NCI-H128 (cell line): ENCODE results near the gene UPK3BL2.
"Not testable (repeated sequence)": the region's sequence is repeated elsewhere in the genome, so short reads cannot be mapped to it uniquely, and the experiment has no call there.

Source experiments
- DNase-seq: peaks from one replicate; lab custom pipeline; 2025; ENCODE audit not compliant: unreplicated experiment; lab: John Stamatoyannopoulos, UW

UPK3BL2 gene, protein sequence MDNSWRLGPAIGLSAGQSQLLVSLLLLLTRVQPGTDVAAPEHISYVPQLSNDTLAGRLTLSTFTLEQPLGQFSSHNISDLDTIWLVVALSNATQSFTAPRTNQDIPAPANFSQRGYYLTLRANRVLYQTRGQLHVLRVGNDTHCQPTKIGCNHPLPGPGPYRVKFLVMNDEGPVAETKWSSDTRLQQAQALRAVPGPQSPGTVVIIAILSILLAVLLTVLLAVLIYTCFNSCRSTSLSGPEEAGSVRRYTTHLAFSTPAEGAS

GRCh38 chr7:102543596-102543995 is at the start of gene UPK3BL2:
TSS of gene UPK3BL2 (minus strand) at chr7:102543696. CDS start at chr7:102543636, 60 bp downstream.
- DNase-seq = not testable (repeated sequence)

GRCh38 chr7:102592477-102593019 is 49.1 kb upstream of the UPK3BL2 start:
- DNase-seq = not testable (repeated sequence)

DNA sequence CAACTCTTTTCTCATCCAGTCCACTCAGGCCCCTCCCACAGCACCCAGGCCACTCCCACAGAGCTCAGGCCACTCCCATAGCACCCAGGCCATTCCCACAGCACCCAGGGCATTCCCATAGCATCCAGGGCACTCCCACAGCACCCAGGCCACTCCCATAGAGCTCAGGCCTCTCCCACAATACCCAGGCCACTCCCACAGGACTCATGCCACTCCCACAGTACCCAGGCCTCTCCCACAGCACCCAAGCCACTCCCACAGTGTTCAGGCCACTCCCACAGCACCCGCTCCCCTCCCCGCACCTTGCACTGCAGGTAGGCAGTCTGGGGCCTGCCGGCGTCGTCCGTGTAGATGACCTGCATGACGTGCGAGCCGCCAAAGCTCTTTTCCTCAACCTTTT is 46.4 kb upstream of the UPK3BL2 start:
- not testable (repeated sequence) for DNase-seq

- not testable (repeated sequence) for DNase-seq
Measured at GRCh38 chr7:102583495-102583894, 40.0 kb upstream of the UPK3BL2 start.

DNA sequence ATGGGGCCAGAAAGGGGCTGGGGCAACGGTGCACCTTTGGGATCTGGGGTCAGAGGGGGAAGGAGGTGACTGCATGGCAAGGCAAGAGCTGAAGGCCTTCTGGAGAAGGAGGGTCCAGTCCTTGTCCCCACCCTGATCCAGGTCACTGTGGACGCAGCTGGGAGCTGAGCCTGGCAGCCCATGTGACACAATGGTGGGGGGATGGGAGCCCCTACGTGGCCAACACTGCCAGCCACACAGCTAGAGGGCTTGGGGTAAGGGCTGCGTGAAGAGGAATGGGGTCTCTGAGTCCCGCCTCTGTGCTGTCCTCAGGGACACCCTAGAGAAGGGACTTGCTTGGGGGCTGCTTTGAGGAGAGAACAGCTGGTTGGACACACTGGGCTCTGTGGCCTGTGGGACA is 38.2 kb upstream of the UPK3BL2 start:
- DNase-seq = not testable (repeated sequence)

DNA sequence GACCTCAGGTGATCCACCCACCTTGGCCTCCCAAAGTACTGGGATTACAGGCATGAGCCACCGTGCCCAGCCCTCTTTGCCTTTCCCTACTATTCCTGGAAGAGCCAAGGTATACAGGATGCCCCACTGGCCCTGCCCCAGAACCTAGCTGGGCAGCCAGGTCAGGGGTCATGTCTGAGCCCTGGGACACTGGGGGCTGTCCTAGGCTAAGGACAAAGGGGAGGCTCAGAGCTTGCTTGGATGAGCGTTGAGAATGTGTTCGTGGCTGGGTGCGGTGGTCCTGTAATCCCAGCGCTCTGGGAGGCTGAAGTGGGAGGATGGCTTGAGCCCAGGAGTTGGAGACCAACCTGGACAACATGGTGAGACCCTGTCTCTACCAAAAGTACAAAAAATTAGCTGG is 35.0 kb upstream of the UPK3BL2 start:
- not testable (repeated sequence) for DNase-seq

DNA sequence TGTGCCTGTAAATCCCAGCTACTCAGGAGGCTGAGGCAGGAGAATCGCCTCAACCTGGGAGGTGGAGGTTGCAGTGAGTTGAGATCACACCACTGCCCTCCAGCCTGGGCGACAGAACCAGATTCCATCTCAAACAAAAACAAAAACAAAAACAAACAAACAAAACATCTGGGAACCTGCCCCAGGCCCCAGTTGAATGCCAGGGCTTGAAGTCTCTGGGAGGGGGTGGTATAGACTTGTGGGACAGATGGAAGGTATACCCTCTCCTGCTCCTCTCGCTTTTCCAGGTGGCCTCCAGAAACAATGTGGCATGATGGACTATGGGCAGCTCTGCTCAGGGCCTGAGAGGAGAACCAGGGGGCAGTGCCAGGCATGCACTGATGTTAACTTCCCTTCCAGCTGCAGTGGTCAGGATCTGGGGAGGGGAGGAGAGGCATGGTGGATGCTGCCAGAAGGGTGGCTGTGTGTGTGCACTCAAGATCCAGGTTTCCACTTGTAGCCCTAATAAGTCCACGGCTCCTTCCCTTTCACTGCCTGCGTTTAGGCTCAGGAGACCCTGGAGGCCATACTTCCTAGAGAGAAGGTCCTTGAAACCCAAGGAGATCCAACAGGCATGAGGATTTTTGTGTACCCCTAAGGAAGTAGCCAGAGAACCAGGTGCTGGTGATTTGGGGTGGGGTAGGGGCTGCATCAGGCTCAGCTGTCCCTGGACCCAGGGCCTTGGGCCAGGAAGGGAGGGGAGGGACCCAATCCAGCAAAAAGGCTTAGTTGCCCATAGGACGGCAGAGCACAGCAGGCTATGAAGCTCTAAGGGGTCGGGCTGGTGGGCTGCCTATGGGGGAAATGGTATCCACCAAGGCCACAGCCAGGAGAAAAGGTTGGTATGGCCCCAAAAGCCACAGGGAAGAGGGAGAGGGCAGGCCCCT is 34.1 kb upstream of the UPK3BL2 start:
- DNase-seq = not testable (repeated sequence)

DNA sequence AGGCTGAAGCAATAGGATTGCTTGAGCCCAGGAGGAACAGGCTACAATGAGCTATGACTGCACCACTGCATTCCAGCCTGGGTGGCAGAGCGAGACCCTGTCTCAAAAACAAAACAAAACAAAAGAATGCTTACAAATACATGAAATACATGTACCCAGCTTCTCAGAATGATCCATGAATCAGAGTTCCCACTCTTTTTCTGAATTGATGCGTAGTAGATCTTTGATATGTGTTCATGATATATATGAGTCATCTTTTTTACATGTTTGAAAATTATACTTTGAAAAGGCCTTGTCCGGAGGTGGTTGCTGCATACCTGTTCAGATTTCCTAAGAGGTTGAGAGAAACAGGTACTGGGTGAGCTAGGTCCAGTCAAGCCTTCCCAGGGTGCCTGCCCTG is 32.9 kb upstream of the UPK3BL2 start:
- not testable (repeated sequence) for DNase-seq

DNA sequence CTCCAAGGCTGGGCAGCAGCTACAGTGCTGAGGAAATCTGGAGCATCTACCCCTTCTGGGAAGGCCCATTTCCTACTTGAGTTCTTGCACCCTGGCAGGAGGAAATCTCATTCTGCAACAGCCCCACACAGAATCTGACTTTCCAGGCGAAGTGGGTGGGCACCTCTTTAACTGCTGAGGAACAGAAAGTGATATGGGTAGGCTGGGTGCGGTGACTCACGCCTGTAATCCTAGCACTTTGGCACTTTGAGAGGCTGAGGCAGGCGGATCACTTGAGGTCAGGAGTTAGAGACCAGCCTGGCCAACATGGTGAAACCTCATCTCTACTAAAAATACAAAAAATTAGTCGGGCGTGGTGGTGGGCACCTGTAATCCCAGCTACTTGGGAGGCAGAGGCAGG is 31.1 kb upstream of the UPK3BL2 start:
- DNase-seq = not testable (repeated sequence)

DNA sequence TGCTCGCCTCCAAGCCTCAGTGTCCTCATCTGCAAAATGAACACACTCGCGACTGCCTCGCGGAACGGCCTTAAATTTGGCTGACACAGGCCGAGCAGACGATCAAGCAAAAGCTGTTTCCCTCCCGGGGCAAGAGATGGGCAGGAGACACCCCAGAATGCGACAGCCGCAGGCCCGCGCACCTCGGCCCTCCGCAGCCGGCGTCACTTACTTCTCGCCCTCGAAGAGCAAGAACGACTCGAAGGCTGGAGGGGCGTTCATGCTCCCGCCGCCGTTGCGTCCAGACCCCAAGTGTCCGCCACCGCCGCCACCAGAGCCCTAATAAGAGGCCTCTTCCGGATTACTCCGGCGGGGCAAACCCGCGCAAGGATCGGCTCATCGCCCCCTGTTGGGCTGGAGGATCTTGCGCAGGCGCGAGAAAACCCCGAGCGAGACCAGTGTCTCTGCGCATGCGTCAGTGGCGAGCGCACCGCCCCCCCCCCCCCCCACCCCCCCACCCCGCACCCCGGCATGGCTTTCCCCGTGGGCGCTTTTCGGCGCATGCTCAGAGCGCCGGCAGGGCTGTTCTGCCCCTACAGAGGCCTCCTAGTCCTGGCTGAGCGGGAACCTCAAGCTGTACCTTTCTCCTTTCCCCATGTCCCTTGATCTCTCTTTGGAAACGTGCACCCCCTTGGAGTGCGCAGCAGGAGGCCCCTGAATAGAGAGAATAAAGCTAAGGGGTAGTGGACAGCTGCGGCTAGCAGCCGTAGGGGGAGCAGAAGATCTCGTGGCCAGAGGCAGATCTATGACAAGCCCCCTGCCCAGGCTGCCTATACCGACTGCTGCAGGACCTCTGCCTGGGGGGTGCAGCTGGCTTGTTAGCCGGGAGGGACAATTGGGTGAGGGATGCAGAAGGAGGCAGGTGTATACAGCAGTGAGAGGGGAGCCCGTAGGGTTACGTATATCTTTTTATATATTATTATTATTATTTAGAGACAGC is 29.1 kb upstream of the UPK3BL2 start, which contains the start of gene POLR2J3:
POLR2J3 (minus strand) TSS at position 323 of the 979 bp plus-strand sequence; CDS start at position 261, 62 bp downstream.
- DNase-seq = not testable (repeated sequence)

DNA sequence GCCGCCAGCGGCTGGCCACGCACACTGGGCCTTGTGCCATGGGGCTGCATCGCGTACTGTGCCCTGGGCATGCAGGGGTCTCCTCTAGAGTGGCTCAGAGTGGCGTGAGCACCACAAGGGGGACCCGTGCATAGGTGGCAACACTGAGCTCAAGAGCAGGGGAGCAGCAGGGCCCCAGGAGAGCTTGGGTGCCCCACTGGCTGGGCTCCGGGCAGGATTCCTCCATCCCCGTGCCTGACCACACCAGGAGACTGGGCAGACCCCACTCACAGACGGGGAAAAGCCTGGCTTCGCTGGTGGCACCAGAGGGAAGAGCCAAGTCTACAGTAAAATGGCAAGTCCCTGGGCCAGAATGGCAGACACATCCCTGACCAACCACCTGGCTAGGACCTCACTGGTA is 25.1 kb upstream of the UPK3BL2 start:
- not testable (repeated sequence) for DNase-seq

- DNase-seq = not testable (repeated sequence)
Measured at GRCh38 chr7:102550808-102551422, 7.4 kb upstream of the UPK3BL2 start, which contains the start of gene SPDYE2. TSS of gene SPDYE2 (plus strand) at chr7:102551226. CDS start at chr7:102553256, 2,030 bp downstream.

- not testable (repeated sequence) for DNase-seq
Measured at GRCh38 chr7:102546353-102546752, 2.9 kb upstream of the UPK3BL2 start.

- DNase-seq = not testable (repeated sequence)
Measured at GRCh38 chr7:102545288-102545687, 1.8 kb upstream of the UPK3BL2 start.

GRCh38 chr7:102544372-102544771 is 876 bp upstream of the UPK3BL2 start:
- DNase-seq = not testable (repeated sequence)

- DNase-seq = not testable (repeated sequence)
Measured at GRCh38 chr7:102542771-102543170, 725 bp downstream of the UPK3BL2 start.

DNA sequence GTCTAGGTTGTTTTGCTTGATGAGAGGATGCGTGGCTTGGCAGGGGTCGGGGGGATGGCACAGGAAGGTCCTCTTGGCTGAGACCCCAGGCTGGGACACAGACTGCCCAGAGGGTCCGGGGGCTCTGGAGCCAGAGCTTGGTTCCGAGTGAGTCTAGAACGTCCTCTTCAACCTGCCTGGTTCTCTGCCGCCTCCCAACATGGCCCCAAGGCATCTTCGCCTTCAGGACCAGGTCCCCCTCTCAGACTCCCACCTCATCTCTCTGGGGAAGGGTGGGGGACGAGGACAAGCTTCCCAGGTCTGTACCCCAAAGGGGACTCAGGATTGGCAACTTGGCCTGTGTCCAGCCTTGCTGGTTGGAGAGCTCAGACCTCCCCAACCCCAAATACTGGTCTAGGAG is 1.4 kb downstream of the UPK3BL2 start:
- DNase-seq = not testable (repeated sequence)

DNA sequence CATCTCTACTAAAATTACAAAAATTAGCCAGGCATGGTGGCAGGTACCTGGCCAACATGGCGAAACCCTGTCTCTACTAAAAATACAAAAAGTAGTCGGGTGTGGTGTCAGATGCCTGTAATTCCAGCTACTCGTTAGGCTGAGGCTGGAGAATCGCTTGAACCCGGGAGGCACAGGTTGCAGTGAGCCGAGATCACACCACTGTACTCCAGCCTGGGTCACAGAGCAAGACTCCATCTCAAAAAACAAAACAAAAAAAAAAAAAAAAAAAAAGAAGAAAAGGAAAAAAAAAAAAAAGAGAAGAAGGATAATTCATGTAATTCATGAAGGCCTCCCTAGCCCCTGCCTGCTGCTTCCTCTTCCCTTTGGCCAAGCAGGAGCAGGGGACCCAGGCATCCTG is 2.9 kb downstream of the UPK3BL2 start:
- DNase-seq = not testable (repeated sequence)

DNA sequence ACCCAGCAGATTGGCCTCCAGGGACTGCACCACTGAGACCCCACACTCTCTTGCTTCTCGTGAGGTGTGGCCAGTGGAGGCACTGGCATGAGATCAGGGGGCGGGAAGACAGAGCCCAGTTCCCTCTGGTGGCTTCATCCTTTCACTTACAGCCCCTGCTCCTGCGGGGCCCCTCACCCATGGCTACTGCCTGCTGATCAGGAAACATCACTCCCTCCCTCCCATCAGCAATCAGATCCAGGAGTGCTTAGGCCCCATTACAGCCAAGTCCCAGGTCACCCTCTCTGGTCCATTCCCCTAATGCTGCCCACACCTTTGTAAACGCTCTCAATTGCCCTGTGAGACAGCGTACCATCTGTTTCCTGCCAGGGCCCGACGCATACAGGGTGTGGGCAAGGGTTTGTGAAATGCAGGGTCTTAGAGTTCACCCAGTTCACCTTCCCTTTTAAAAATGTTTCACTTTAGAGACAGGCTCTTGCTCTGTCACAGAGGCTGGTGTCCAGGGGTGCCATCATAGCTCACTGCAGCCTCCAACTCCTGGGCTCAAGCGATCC is 8.4 kb downstream of the UPK3BL2 start:
- not testable (repeated sequence) for DNase-seq
